MM.1S (cell line): ENCODE results near the gene FAM216B.
"Not testable (repeated sequence)": the region's sequence is repeated elsewhere in the genome, so short reads cannot be mapped to it uniquely, and the experiment has no call there.

Source experiments
- CTCF ChIP-seq: fragments of 300-600 bp; sonication (generic); IDR thresholded peaks from 2 replicates; pipeline ENCODE4 v1.5.1; 2016; ENCODE audit warnings: antibody characterized with exemption, low read length, mixed read lengths
- EZH2 ChIP-seq: fragments of 300-600 bp; sonication (generic); optimal IDR thresholded peaks from 2 replicates; pipeline ENCODE3; 2017; ENCODE audit warnings: low read depth, mild to moderate bottlenecking, antibody characterized with exemption, low read length, mixed read lengths
- EZH2phosphoT487 ChIP-seq: fragments of 300-600 bp; sonication (generic); IDR thresholded peaks from 2 replicates; pipeline ENCODE4 v1.6.1; 2018; ENCODE audit warnings: antibody characterized with exemption, low read length

- not testable (repeated sequence) for TF ChIP-seq CTCF, EZH2phosphoT487, EZH2
These were observed 38.3 kb downstream of the FAM216B start for GRCh38 chr13:42819687-42820086.
